Measurements from ENCODE around the gene CDK14.

The CDK14 gene

GRCh38 chr7:91034459-91035368, 438.6 kb downstream of the CDK14 start:
- no peak for DNase-seq

GRCh38 chr7:91039033-91039432, 442.9 kb downstream of the CDK14 start:
- no peak for DNase-seq

GRCh38 chr7:91041141-91041540, 445.0 kb downstream of the CDK14 start:
- DNase-seq = no peak

- DNase-seq = no peak
These were observed 445.9 kb downstream of the CDK14 start for GRCh38 chr7:91041901-91042484.

- DNase-seq = no peak
These were observed 447.1 kb downstream of the CDK14 start for GRCh38 chr7:91043186-91043585.

- DNase-seq = no peak
These were observed 448.0 kb downstream of the CDK14 start for GRCh38 chr7:91043924-91044645.

GRCh38 chr7:91045606-91046005, 449.5 kb downstream of the CDK14 start:
- DNase-seq = no peak

- DNase-seq = no peak
These were observed 450.4 kb downstream of the CDK14 start for GRCh38 chr7:91046322-91047089.

GRCh38 chr7:91047636-91048035, 451.5 kb downstream of the CDK14 start:
- no peak for DNase-seq

GRCh38 chr7:91050677-91051076, 454.6 kb downstream of the CDK14 start:
- DNase-seq = no peak

- DNase-seq = no peak
These were observed 455.8 kb downstream of the CDK14 start for GRCh38 chr7:91051966-91052365.

- DNase-seq = no peak
These were observed 458.3 kb downstream of the CDK14 start for GRCh38 chr7:91054374-91054773.

- no peak for DNase-seq
These were observed 459.1 kb downstream of the CDK14 start for GRCh38 chr7:91055219-91055618.

GRCh38 chr7:91062713-91063112, 466.6 kb downstream of the CDK14 start:
- DNase-seq = no peak

GRCh38 chr7:91064052-91064451, 467.9 kb downstream of the CDK14 start:
- DNase-seq = no peak

GRCh38 chr7:91064938-91065337, 468.8 kb downstream of the CDK14 start:
- no peak for DNase-seq

- peak; percentile 64 for DNase-seq
These were observed 470.5 kb downstream of the CDK14 start for GRCh38 chr7:91066627-91067026.

GRCh38 chr7:91067242-91067641, 471.1 kb downstream of the CDK14 start:
- no peak for DNase-seq

GRCh38 chr7:91068136-91068795, 472.1 kb downstream of the CDK14 start:
- no peak for DNase-seq

- no peak for DNase-seq
These were observed 473.0 kb downstream of the CDK14 start for GRCh38 chr7:91069146-91069545.

GRCh38 chr7:91079487-91079886, 483.4 kb downstream of the CDK14 start:
- no peak for DNase-seq

- DNase-seq = no peak
These were observed 484.2 kb downstream of the CDK14 start for GRCh38 chr7:91080351-91080750.
